HepG2 (cell line): Measurements from ENCODE around the gene FGL2. TPM values are rescaled to one million over a fixed set of nuclear protein-coding genes. Genes with fewer than 3 reads are reported as not detected.
A peak's percentile ranks its signal among the peaks of the same experiment; 100 is the strongest.

Source experiments
- ATAC-seq: fragments of 200-7000 bp; cut with Tn5 transposase; 3 replicates; pipeline ENCODE4 v1.9.1; 2020; ENCODE audit warnings: mild to moderate bottlenecking, moderate library complexity
- BruUV-seq: library from RNA; stranded (reverse); fragments of 400-500 nt; replicated peaks from 2 replicates; lab custom pipeline; 2021; lab: Mats Ljungman, UMichigan
- CTCF ChIA-PET: fragments of 300-600 bp; formaldehyde crosslinking; extraction: SDS; loops from one replicate; lab custom pipeline; 2021; ENCODE audit warnings: low total read pairs, inconsistent platforms, low intra/inter-chr PET ratio; lab: Yijun Ruan, JAX
- POLR2A ChIA-PET: fragments of 350-600 bp; sonication (Branson Sonifier 250); formaldehyde crosslinking; loops from one replicate; lab custom pipeline; 2020; ENCODE audit warnings: antibody characterized with exemption, inconsistent platforms; lab: Yijun Ruan, JAX
- DNase-seq: peaks from one replicate; pipeline ENCODE4 v3.0.0-alpha.2; 2015; ENCODE audit warnings: low spot score
- FAIRE-seq: peaks from 3 replicates; lab custom pipeline; 2011; peaks lifted over from hg19 to GRCh38; lab: Jason Lieb, UNC
- H2AFZ ChIP-seq: one replicate; pipeline ENCODE4 v1.6.1; 2011; ENCODE audit warnings: low read length, inconsistent platforms
- H3K27ac ChIP-seq: fragments of 300-600 bp; 3 replicates; pipeline ENCODE4 v1.8.0; 2011; ENCODE audit warnings: mixed run types, mild to moderate bottlenecking, mixed read lengths, low read length, inconsistent platforms; ENCODE audit not compliant: insufficient read depth; ENCODE audit errors: extremely low read length
- H3K27me3 ChIP-seq, 2 experiments: fragments of 200-600 bp in 1 of 2; 2 replicates in 1 of 2; 3 replicates in 1 of 2; pipeline versions ENCODE4 v1.6.0 to v1.8.0; 2011; ENCODE audit warnings: low read length in 2 of 2, mild to moderate bottlenecking in 2 of 2, moderate library complexity in 2 of 2, inconsistent platforms in 1 of 2; ENCODE audit not compliant: insufficient read depth in 2 of 2, control insufficient read depth in 1 of 2
- H3K36me3 ChIP-seq, 2 experiments: fragments of 200-600 bp in 1 of 2; replicated peaks in 1 of 2; 2 replicates in 1 of 2; 3 replicates in 1 of 2; pipeline versions ENCODE4 v1.5.1 to v1.8.0; 2011; ENCODE audit warnings: low read length in 2 of 2, inconsistent platforms in 1 of 2; ENCODE audit not compliant: insufficient read depth in 2 of 2, control insufficient read depth in 1 of 2
- H3K4me1 ChIP-seq: 2 replicates; pipeline ENCODE4 v1.5.1; 2012; ENCODE audit warnings: low read length, inconsistent platforms; ENCODE audit not compliant: insufficient read depth
- H3K4me2 ChIP-seq: 2 replicates; pipeline ENCODE4 v1.6.0; 2011; ENCODE audit warnings: low read depth, low read length, inconsistent platforms
- H3K4me3 ChIP-seq, 3 experiments: fragments of 200-600 bp in 1 of 3; sonication (generic), shearing (Covaris generic) in 1 of 3; replicated peaks in 1 of 3; 2 replicates each; pipeline ENCODE4 v1.5.1; 2011 to 2016; ENCODE audit warnings: low read length in 3 of 3, inconsistent platforms in 2 of 3, low read depth in 2 of 3, mild to moderate bottlenecking in 2 of 3, control low read depth in 1 of 3, mixed read lengths in 1 of 3; ENCODE audit not compliant: insufficient read depth in 1 of 3
- H3K79me2 ChIP-seq: one replicate; pipeline ENCODE4 v1.6.1; 2011; ENCODE audit warnings: low read length, inconsistent platforms; ENCODE audit not compliant: insufficient read depth
- H3K9ac ChIP-seq: 2 replicates; pipeline ENCODE4 v1.6.0; 2011; ENCODE audit warnings: mild to moderate bottlenecking, low read depth, low read length, inconsistent platforms; ENCODE audit not compliant: insufficient read depth
- H3K9me3 ChIP-seq: 2 replicates; pipeline ENCODE4 v1.5.1; 2012; ENCODE audit warnings: mild to moderate bottlenecking, low read length
- H4K20me1 ChIP-seq: 2 replicates; pipeline ENCODE4 v1.6.0; 2011; ENCODE audit warnings: inconsistent platforms, mild to moderate bottlenecking, low read length, moderate library complexity; ENCODE audit not compliant: insufficient read depth
- ATF7 ChIP-seq, 2 experiments: fragments of 450-650 bp in 1 of 2; sonication (generic) in 1 of 2; formaldehyde crosslinking in 1 of 2; IDR thresholded peaks; 2 replicates each; pipeline versions ENCODE4 v1.4.0 to v1.6.1; 2016 to 2020; ENCODE audit warnings: antibody characterized with exemption in 1 of 2, mild to moderate bottlenecking in 1 of 2, missing genetic modification reagents in 1 of 2
- CCAR2 ChIP-seq: fragments of 200-400 bp; formaldehyde crosslinking; optimal IDR thresholded peaks from 2 replicates; pipeline ENCODE3; 2018; ENCODE audit warnings: low read depth, mild to moderate bottlenecking, low read length, moderate library complexity
- SCMH1 ChIP-seq: sonication (generic); formaldehyde crosslinking; IDR thresholded peaks from 2 replicates; pipeline ENCODE4 v1.9.0; 2021; ENCODE audit warnings: missing genetic modification reagents, mild to moderate bottlenecking, borderline replicate concordance
- ZNF547 ChIP-seq: sonication (generic); formaldehyde crosslinking; IDR thresholded peaks from 2 replicates; pipeline ENCODE4 v1.5.1; 2020; ENCODE audit warnings: mild to moderate bottlenecking, missing genetic modification reagents
- ZZZ3 ChIP-seq: sonication (generic); formaldehyde crosslinking; IDR thresholded peaks from 2 replicates; pipeline ENCODE4 v1.4.0; 2020; ENCODE audit warnings: missing genetic modification reagents, mild to moderate bottlenecking, borderline replicate concordance
- WGBS: methylation state at CpG from one replicate; pipeline ENCODE4 v1.1.6; 2017; ENCODE audit warnings: low lambda C conversion rate; 5-methylcytosine and 5-hydroxymethylcytosine counted together
- in situ Hi-C: cut with HindIII; loops from 2 replicates; pipeline ENCODE4 v1.10.0; 2017; ENCODE audit warnings: low pct_unique_long_range_greater_than_20kb; ENCODE audit not compliant: extremely low pct_ligation_motif_present
- intact Hi-C: fragments of 100-400 bp; cut with micrococcal nuclease; formaldehyde crosslinking; loops from one replicate; pipeline ENCODE4 v1.10.0; 2022; ENCODE audit not compliant: unreplicated experiment
- polyA plus RNA-seq, 8 experiments: library from polyadenylated mRNA; depleted of rRNA in 3 of 8; stranded (reverse) in 7 of 8; unstranded in 1 of 8; fragments of >200 nt; fragmentation: Illumina TruSeq in 4 of 8; extraction: Trizol in 4 of 8; gene quantifications; 2 replicates each; pipeline versions ENCODE4 v1.2.1 to v1.2.3, GENCODE V29; 2011 to 2016; ENCODE audit warnings: low read depth in 4 of 8, missing spikeins in 1 of 8, mixed read lengths in 1 of 8; ENCODE audit not compliant: insufficient read depth in 1 of 8
- total RNA-seq, 5 experiments: library from RNA; depleted of rRNA; stranded (reverse); fragments of >200 nt; fragmentation: Illumina TruSeq; extraction: Trizol; gene quantifications; 2 replicates each; pipeline ENCODE4 v1.2.3, GENCODE V29; 2016; ENCODE audit warnings: low read depth in 1 of 5

Gene FGL2
- total and polyA plus RNA-seq, 2 of the 13 experiments (the other 11 are each of a cell fraction or from before 2014, with no cell fraction given), result 0.04 to 0.15 TPM

DNA sequence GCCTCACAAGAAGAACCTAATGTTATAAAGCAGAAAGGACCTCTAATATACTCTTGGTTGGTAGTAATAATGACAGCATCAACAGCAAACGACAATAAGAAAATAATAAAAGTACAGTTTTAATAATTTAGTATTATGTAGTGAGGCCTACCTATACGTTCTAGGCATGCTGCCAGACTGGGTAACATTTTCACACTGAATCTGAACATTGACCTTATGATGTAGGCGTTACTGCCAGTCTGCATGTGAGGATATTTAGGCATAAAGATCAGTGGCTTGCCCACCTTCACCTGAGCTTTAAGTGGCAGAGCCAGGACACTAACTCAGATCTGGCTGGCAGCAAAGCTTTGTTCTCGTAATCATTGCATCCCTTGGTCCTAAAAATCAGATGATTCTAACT is 2.5 kb downstream of the FGL2 start:
- WGBS, result 88% methylated on average over 4 of the region's 4 CpGs
- CTCF ChIA-PET, result no interaction called here
- intact Hi-C loops, result no loop called here

DNA sequence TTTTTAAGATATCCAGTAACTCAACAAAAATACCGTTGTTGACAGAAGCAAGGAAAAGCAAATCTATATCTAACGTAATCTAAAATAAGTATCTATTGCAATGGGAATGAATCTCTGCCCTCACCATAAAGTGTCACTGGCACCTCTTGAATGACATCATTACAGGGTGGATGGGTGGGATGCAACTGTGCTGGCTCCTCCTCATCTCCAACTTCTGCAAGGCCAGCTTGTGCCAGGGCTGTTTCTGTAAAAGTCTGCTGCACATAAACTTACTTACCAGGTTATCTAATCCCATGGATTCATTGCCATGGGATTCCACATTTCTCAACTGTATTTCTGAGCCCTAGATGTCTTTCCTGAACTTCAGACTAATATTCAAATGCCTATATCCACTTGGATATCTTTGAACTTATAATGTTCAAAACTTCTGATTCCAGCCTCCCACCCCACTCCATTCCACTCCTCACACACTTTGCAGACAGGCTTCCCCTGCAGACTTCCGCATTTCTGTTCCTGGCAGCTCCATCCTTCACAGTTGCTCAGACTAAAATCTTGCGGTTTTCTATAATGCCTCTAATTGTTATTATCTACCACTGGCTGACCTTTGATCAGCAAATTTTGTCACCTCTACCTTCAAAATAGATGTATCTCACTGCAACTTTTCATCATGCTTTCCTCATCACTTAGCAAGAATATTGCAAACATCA is 10.7 kb downstream of the FGL2 start:
- ATAC-seq, result no peak
- H3K27me3 ChIP-seq, result no peaks in the 10 kb centered on the region
- H3K27ac ChIP-seq, result no peak overlapping the region
- no peak overlapping the region for H2AFZ ChIP-seq
- H3K9ac ChIP-seq, result no peak overlapping the region
- no TSS peak for BruUV-seq
- ChIA-PET CTCF (no interaction called here), POLR2A (no interaction called here)
- FAIRE-seq, result no peak
- no peaks in the 10 kb centered on the region for H4K20me1 ChIP-seq
- no peaks in the 10 kb centered on the region for H3K36me3 ChIP-seq
- H3K79me2 ChIP-seq, result no peaks in the 10 kb centered on the region
- H3K4me1 ChIP-seq, result no peaks in the 10 kb centered on the region
- intact Hi-C loops, result no loop called here
- 88% methylated on average over 4 of the region's 4 CpGs for WGBS
- no peak for DNase-seq
- H3K9me3 ChIP-seq, result no peaks in the 10 kb centered on the region
- in situ Hi-C loops, result no loop called here
- TF ChIP-seq ATF7 (IDR thresholded peaks at IDR 0.05) (0 out of 2 replicates have a peak, but pooled peaks have one; percentile 12), ATF7 (CRISPR knock-in tag; IDR thresholded peaks at IDR 0.05) (no peak), ZNF547 (CRISPR knock-in tag) (no peak)
- H3K4me3 ChIP-seq, result no peak overlapping the region
- H3K4me2 ChIP-seq, result no peak overlapping the region

More for the DNA sequence above, 2.5 kb downstream of the FGL2 start:
- no peak overlapping the region for H3K9ac ChIP-seq
- no peaks in the 10 kb centered on the region for H3K79me2 ChIP-seq
- no peak overlapping the region for H3K4me2 ChIP-seq
- H3K4me3 ChIP-seq, result no peak overlapping the region
- ATAC-seq, result no peak
- no peak overlapping the region for H3K27ac ChIP-seq
- TF ChIP-seq CCAR2 (no peak), SCMH1 (CRISPR knock-in tag) (no peak), ZZZ3 (CRISPR knock-in tag) (no peak)
- TF ChIP-seq, all 625 proteins: peak for 0
- Histone ChIP-seq H3K36me3 (no peaks in the 10 kb centered on the region), H3K27me3 (no peaks in the 10 kb centered on the region), H3K9me3 (no peaks in the 10 kb centered on the region), H4K20me1 (no peaks in the 10 kb centered on the region), H2AFZ (no peak overlapping the region), H3K4me1 (peaks cover 1% of the 10 kb centered on the region)
- POLR2A ChIA-PET, result no interaction called here
- no TSS peak for BruUV-seq
- in situ Hi-C loops, result no loop called here
- DNase-seq (no peak), FAIRE-seq (no peak)
